ENCODE results near the gene TSPAN13. TPM values are rescaled to one million over a fixed set of nuclear protein-coding genes. Genes with fewer than 3 reads are reported as not detected.

TSPAN13 gene
- total RNA-seq, 2 experiments from 2014 or later = 0.31 to 0.50 TPM

GRCh38 chr7:16791071-16791470, 37.5 kb downstream of the TSPAN13 start:
- Mint-ChIP-seq H3K36me3 (ENCODE audit: low read depth) (no peaks in the 10 kb centered on the region), H3K9me3 (no peaks in the 10 kb centered on the region), H3K27ac (no peak overlapping the region), H3K4me1 (no peaks in the 10 kb centered on the region), H3K4me3 (no peak overlapping the region), H3K27me3 (peaks cover 15% of the 10 kb centered on the region)
- CTCF ChIA-PET = no interaction called here
- DNase-seq = no peak
- POLR2A ChIA-PET = no interaction called here

- no peak overlapping the region for H3K4me3 Mint-ChIP-seq
- DNase-seq = no peak
- H3K27me3 Mint-ChIP-seq = peaks cover 20% of the 10 kb centered on the region
- H3K4me1 Mint-ChIP-seq = no peaks in the 10 kb centered on the region
- H3K36me3 Mint-ChIP-seq (ENCODE audit: low read depth) = no peaks in the 10 kb centered on the region
- POLR2A ChIA-PET = no interaction called here
- H3K9me3 Mint-ChIP-seq = no peaks in the 10 kb centered on the region
- CTCF ChIA-PET = interaction anchor here (0.6 to 0.7 kb wide), 2 partner anchors 9 to 398 kb away, joined by 3 read pairs; no protein-coding TSS in a partner anchor
- H3K27ac Mint-ChIP-seq = no peak overlapping the region
Observed at GRCh38 chr7:16791905-16792698, 38.5 kb downstream of the TSPAN13 start.

- no peak for DNase-seq
- Mint-ChIP-seq H3K4me1 (no peaks in the 10 kb centered on the region), H3K27me3 (peaks cover 20% of the 10 kb centered on the region), H3K27ac (no peak overlapping the region), H3K4me3 (no peak overlapping the region), H3K36me3 (ENCODE audit: low read depth) (no peaks in the 10 kb centered on the region), H3K9me3 (no peaks in the 10 kb centered on the region)
- POLR2A ChIA-PET = no interaction called here
- CTCF ChIA-PET = interaction anchor here (0.6 to 0.9 kb wide), 2 partner anchors 9 to 752 kb away, joined by 3 to 4 read pairs; no protein-coding TSS in a partner anchor
Observed at GRCh38 chr7:16794986-16795385, 41.4 kb downstream of the TSPAN13 start.

GRCh38 chr7:16795624-16796023, 42.1 kb downstream of the TSPAN13 start:
- ChIA-PET CTCF (no interaction called here), POLR2A (no interaction called here)
- DNase-seq = no peak
- no peaks in the 10 kb centered on the region for H3K4me1 Mint-ChIP-seq
- H3K27ac Mint-ChIP-seq = no peak overlapping the region
- H3K36me3 Mint-ChIP-seq (ENCODE audit: low read depth) = no peaks in the 10 kb centered on the region
- H3K9me3 Mint-ChIP-seq = no peaks in the 10 kb centered on the region
- H3K27me3 Mint-ChIP-seq = peaks cover 20% of the 10 kb centered on the region
- H3K4me3 Mint-ChIP-seq = no peak overlapping the region

GRCh38 chr7:16801111-16801542, 47.6 kb downstream of the TSPAN13 start:
- no peaks in the 10 kb centered on the region for H3K4me1 Mint-ChIP-seq
- CTCF ChIA-PET = interaction anchor here (0.6 to 1.5 kb wide), 5 partner anchors 9 to 564 kb away, joined by 3 to 6 read pairs (median 3); no protein-coding TSS in a partner anchor
- POLR2A ChIA-PET = interaction anchor here (0.5 to 0.6 kb wide), 2 partner anchors 117 to 499 kb away, joined by 3 to 4 read pairs; no protein-coding TSS in a partner anchor

GRCh38 chr7:16801579-16801978, 48.0 kb downstream of the TSPAN13 start:
- Mint-ChIP-seq H3K4me3 (no peak overlapping the region), H3K27me3 (peaks cover 5% of the 10 kb centered on the region), H3K9me3 (no peaks in the 10 kb centered on the region), H3K4me1 (no peaks in the 10 kb centered on the region), H3K27ac (no peak overlapping the region), H3K36me3 (ENCODE audit: low read depth) (no peaks in the 10 kb centered on the region)
- ChIA-PET POLR2A (no interaction called here), CTCF (interaction anchor here (0.6 to 1.5 kb wide), 5 partner anchors 9 to 563 kb away, joined by 3 to 6 read pairs (median 3); no protein-coding TSS in a partner anchor)
- DNase-seq = no peak

More at GRCh38 chr7:16801111-16801542, 47.6 kb downstream of the TSPAN13 start:
- peaks cover 8% of the 10 kb centered on the region for H3K27me3 Mint-ChIP-seq
- no peak overlapping the region for H3K27ac Mint-ChIP-seq
- H3K9me3 Mint-ChIP-seq = no peaks in the 10 kb centered on the region
- no peak overlapping the region for H3K4me3 Mint-ChIP-seq
- H3K36me3 Mint-ChIP-seq (ENCODE audit: low read depth) = no peaks in the 10 kb centered on the region
- no peak for DNase-seq

- ChIA-PET CTCF (interaction anchor here (1.5 kb wide), 1 partner anchor 8 kb away, joined by 3 read pairs; no protein-coding TSS in a partner anchor), POLR2A (no interaction called here)
- Mint-ChIP-seq H3K4me3 (no peak overlapping the region), H3K36me3 (ENCODE audit: low read depth) (no peaks in the 10 kb centered on the region), H3K4me1 (no peaks in the 10 kb centered on the region), H3K9me3 (no peaks in the 10 kb centered on the region), H3K27me3 (peaks cover 4% of the 10 kb centered on the region), H3K27ac (no peak overlapping the region)
- DNase-seq = no peak
Observed at GRCh38 chr7:16803125-16803524, 49.6 kb downstream of the TSPAN13 start.

- CTCF ChIA-PET = interaction anchor here (0.6 to 1.5 kb wide), 2 partner anchors 9 to 152 kb away, joined by 3 read pairs; no protein-coding TSS in a partner anchor
- Mint-ChIP-seq H3K27me3 (peaks cover 4% of the 10 kb centered on the region), H3K36me3 (ENCODE audit: low read depth) (no peaks in the 10 kb centered on the region), H3K4me3 (no peak overlapping the region), H3K27ac (no peak overlapping the region), H3K9me3 (no peaks in the 10 kb centered on the region), H3K4me1 (no peaks in the 10 kb centered on the region)
- POLR2A ChIA-PET = no interaction called here
- DNase-seq = no peak
Observed at GRCh38 chr7:16803881-16804673, 50.5 kb downstream of the TSPAN13 start.

GRCh38 chr7:16804674-16805439, 51.3 kb downstream of the TSPAN13 start, which contains the start of gene AGR2:
Gene AGR2 (minus strand): TSS chr7:16804999. CDS start chr7:16801796, 3,203 bp downstream.
- Mint-ChIP-seq H3K27me3 (peaks cover 7% of the 10 kb centered on the region), H3K4me1 (no peaks in the 10 kb centered on the region), H3K9me3 (no peaks in the 10 kb centered on the region), H3K36me3 (ENCODE audit: low read depth) (no peaks in the 10 kb centered on the region), H3K27ac (no peak within 1 kb of the TSS), H3K4me3 (no peak within 1 kb of the TSS)
- CTCF ChIA-PET = interaction anchor here (1.5 kb wide), 1 partner anchor 10 kb away, joined by 3 read pairs; no protein-coding TSS in a partner anchor
- no peak for DNase-seq
- POLR2A ChIA-PET = no interaction called here

GRCh38 chr7:16805441-16805840, 51.9 kb downstream of the TSPAN13 start:
- H3K9me3 Mint-ChIP-seq = no peaks in the 10 kb centered on the region
- ChIA-PET CTCF (no interaction called here), POLR2A (no interaction called here)
- H3K4me3 Mint-ChIP-seq = no peak overlapping the region
- no peak overlapping the region for H3K27ac Mint-ChIP-seq
- peaks cover 7% of the 10 kb centered on the region for H3K27me3 Mint-ChIP-seq
- no peaks in the 10 kb centered on the region for H3K36me3 Mint-ChIP-seq (ENCODE audit: low read depth)
- no peak for DNase-seq
- H3K4me1 Mint-ChIP-seq = no peaks in the 10 kb centered on the region

GRCh38 chr7:16810112-16810511, 56.6 kb downstream of the TSPAN13 start:
- Mint-ChIP-seq H3K4me3 (no peak overlapping the region), H3K27me3 (peaks cover 10% of the 10 kb centered on the region), H3K27ac (no peak overlapping the region), H3K4me1 (no peaks in the 10 kb centered on the region), H3K9me3 (no peaks in the 10 kb centered on the region), H3K36me3 (ENCODE audit: low read depth) (no peaks in the 10 kb centered on the region)
- DNase-seq = no peak
- ChIA-PET POLR2A (no interaction called here), CTCF (interaction anchor here (1.2 kb wide), 1 partner anchor 9 kb away, joined by 6 read pairs; no protein-coding TSS in a partner anchor)

GRCh38 chr7:16810573-16810972, 57.0 kb downstream of the TSPAN13 start:
- Mint-ChIP-seq H3K4me1 (no peaks in the 10 kb centered on the region), H3K27ac (no peak overlapping the region), H3K9me3 (no peaks in the 10 kb centered on the region), H3K27me3 (peaks cover 10% of the 10 kb centered on the region), H3K4me3 (no peak overlapping the region), H3K36me3 (ENCODE audit: low read depth) (no peaks in the 10 kb centered on the region)
- ChIA-PET CTCF (interaction anchor here (1.2 kb wide), 1 partner anchor 9 kb away, joined by 6 read pairs; no protein-coding TSS in a partner anchor), POLR2A (no interaction called here)
- DNase-seq = no peak

All from activated CD4-positive, alpha-beta T cell treated with anti-CD3 and anti-CD28 coated beads, Interleukin-2, amount 10 ng/mL, durations not matched to agents 7 days and 5 days (primary cell).